Vagina (tissue), 2 donors: Measurements from ENCODE around the gene ATXN2.

Experiments
- CTCF ChIP-seq, 3 experiments: fragments of 450-650 bp in 2 of 3; fragments of 200-600 bp in 1 of 3; sonication (generic) in 1 of 3; IDR thresholded peaks; one replicate each; pipeline ENCODE4 v1.5.1; 2017 to 2019; ENCODE audit warnings: antibody characterized with exemption in 3 of 3, mild to moderate bottlenecking in 2 of 3, moderate library complexity in 2 of 3
- POLR2A ChIP-seq, 2 donors: fragments of 450-650 bp; IDR thresholded peaks; one replicate each; pipeline ENCODE4 v1.6.1; 2017; ENCODE audit warnings: antibody characterized with exemption in 2 of 2, mild to moderate bottlenecking in 2 of 2, moderate library complexity in 2 of 2
- POLR2AphosphoS5 ChIP-seq, 2 donors: sonication (generic); formaldehyde crosslinking; IDR thresholded peaks; one replicate each; pipeline ENCODE4 v1.9.0; 2017; ENCODE audit warnings: antibody characterized with exemption in 2 of 2, mild to moderate bottlenecking in 2 of 2, low read depth in 1 of 2; ENCODE audit not compliant: insufficient read depth in 1 of 2

GRCh38 chr12:111488798-111489197 lies 110.3 kb downstream of the ATXN2 start:
- TF ChIP-seq POLR2A (IDR thresholded peaks at IDR 0.05) (no peak), CTCF (IDR thresholded peaks at IDR 0.05) (no peak), POLR2AphosphoS5 (IDR thresholded peaks at IDR 0.05; ENCODE audit: insufficient read depth in 1 of 2, low read depth in 1 of 2) (no peak)
